GM21576 (cell line): ENCODE data around the gene FRS3.

ENCODE experiments used
- ATAC-seq: cut with Tn5 transposase; IDR thresholded peaks from one replicate; pipeline ENCODE4 v1.9.1; 2021; ENCODE audit warnings: mild to moderate bottlenecking, moderate library complexity; ENCODE audit not compliant: unreplicated experiment

FRS3 gene

GRCh38 chr6:41730531-41731436 lies 48.9 kb downstream of the FRS3 start:
- no peak for ATAC-seq

- no peak for ATAC-seq
These were observed 50.1 kb downstream of the FRS3 start for GRCh38 chr6:41729624-41730023.

GRCh38 chr6:41728954-41729353 lies 50.7 kb downstream of the FRS3 start:
- no peak for ATAC-seq

- ATAC-seq, result no peak
These were observed 51.4 kb downstream of the FRS3 start for GRCh38 chr6:41728073-41728936.

- no peak for ATAC-seq
These were observed 52.0 kb downstream of the FRS3 start for GRCh38 chr6:41727705-41728072.

- no peak for ATAC-seq
These were observed 52.8 kb downstream of the FRS3 start for GRCh38 chr6:41726876-41727275.

GRCh38 chr6:41724586-41725501 lies 54.9 kb downstream of the FRS3 start:
- no peak for ATAC-seq

GRCh38 chr6:41724228-41724580 lies 55.5 kb downstream of the FRS3 start:
- no peak for ATAC-seq

GRCh38 chr6:41723530-41724227 lies 56.0 kb downstream of the FRS3 start:
- peak; percentile 59 for ATAC-seq

- no peak for ATAC-seq
These were observed 56.7 kb downstream of the FRS3 start for GRCh38 chr6:41722969-41723529.

GRCh38 chr6:41721414-41721813 lies 58.3 kb downstream of the FRS3 start:
- ATAC-seq, result no peak

GRCh38 chr6:41720783-41721182 lies 58.9 kb downstream of the FRS3 start:
- no peak for ATAC-seq

- ATAC-seq, result no peak
These were observed 59.5 kb downstream of the FRS3 start for GRCh38 chr6:41720262-41720620.
